HG02840 (cell line): ENCODE results near the gene SCG5.

Experiments
- ATAC-seq: cut with Tn5 transposase; IDR thresholded peaks from one replicate; pipeline ENCODE4 v1.9.1; 2021; ENCODE audit warnings: mild to moderate bottlenecking, moderate library complexity, moderate number of reproducible peaks; ENCODE audit not compliant: unreplicated experiment, low FRiP score

The SCG5 gene

GRCh38 chr15:32718821-32719716, 77.6 kb downstream of the SCG5 start:
- no peak for ATAC-seq

DNA sequence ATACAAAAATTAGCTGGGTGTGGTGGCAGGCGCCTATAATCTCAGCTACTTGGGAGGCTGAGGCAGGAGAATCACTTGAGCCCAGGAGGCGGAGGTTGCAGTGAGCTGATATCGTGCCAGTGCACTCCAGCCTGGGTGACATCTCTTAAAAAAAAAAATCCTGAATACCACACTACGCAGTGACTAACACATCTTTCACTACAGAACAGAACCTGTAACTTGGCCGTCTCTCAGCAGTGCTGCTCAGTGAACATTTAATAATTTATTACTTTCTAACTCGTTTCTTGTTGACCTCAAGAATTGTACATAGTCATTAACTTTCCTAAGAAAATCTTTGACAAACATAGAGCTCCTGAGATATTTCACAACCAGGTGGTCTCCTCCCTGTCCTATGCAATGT, 80.1 kb downstream of the SCG5 start:
- no peak for ATAC-seq

DNA sequence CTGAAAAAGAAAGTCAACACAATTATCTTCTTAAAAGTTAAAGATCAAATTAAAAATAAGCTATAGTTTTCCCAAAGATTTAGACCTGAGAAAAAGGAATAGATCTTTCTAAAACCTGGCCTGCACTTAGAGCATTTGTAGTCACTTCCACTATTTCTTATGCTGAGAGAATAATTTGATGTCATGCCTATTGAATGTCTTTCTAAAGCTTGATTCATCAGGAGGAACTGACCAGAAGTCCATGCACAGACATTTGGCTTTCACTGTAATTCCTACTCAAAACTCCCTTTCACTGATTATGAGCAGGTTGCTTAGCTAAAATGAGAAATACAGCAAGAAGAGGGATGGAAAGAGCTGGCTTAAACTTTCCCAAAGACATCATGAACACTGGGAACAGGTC, 80.6 kb downstream of the SCG5 start:
- ATAC-seq, result no peak

- peak; percentile 88 for ATAC-seq
Measured at GRCh38 chr15:32723171-32723948, 81.8 kb downstream of the SCG5 start.

DNA sequence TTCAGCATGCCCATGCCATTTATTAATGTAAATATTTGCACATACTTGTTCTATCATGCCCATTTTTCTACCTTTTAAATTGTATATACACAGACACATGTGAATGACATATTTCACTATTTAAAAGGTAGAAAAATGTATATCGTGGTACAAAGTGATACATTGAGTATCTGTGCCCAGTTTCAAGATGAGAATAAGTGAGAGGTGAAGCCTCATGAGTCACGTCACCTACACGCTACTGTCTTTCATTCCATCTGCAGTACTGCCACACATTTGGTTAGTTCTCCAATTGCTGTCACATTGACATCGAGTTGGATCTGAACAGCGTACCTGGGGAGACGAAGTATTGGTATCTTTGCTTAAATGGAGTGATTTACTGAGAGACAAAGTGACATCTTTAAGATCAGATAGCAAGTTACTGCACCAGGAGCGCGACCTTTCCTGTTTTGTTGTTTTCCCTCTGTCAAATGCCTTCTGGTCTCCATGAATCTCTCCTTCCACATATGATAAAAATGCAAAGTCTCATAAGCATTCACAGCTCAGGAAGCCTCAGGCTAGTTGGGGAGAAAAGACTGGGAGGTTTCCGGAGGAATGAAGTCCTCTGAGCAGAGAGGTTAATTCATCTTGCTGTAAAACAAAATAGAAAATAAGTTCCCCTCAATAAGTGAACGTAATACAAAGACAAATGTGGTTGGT, 88.3 kb downstream of the SCG5 start:
- ATAC-seq, result no peak

DNA sequence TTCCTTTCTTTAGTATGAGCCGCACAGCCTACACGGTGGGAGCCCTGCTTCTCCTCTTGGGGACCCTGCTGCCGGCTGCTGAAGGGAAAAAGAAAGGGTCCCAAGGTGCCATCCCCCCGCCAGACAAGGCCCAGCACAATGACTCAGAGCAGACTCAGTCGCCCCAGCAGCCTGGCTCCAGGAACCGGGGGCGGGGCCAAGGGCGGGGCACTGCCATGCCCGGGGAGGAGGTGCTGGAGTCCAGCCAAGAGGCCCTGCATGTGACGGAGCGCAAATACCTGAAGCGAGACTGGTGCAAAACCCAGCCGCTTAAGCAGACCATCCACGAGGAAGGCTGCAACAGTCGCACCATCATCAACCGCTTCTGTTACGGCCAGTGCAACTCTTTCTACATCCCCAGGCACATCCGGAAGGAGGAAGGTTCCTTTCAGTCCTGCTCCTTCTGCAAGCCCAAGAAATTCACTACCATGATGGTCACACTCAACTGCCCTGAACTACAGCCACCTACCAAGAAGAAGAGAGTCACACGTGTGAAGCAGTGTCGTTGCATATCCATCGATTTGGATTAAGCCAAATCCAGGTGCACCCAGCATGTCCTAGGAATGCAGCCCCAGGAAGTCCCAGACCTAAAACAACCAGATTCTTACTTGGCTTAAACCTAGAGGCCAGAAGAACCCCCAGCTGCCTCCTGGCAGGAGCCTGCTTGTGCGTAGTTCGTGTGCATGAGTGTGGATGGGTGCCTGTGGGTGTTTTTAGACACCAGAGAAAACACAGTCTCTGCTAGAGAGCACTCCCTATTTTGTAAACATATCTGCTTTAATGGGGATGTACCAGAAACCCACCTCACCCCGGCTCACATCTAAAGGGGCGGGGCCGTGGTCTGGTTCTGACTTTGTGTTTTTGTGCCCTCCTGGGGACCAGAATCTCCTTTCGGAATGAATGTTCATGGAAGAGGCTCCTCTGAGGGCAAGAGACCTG, 89.5 kb downstream of the SCG5 start:
- no peak for ATAC-seq

- no peak for ATAC-seq
Measured at GRCh38 chr15:32732574-32733157, 91.2 kb downstream of the SCG5 start.

DNA sequence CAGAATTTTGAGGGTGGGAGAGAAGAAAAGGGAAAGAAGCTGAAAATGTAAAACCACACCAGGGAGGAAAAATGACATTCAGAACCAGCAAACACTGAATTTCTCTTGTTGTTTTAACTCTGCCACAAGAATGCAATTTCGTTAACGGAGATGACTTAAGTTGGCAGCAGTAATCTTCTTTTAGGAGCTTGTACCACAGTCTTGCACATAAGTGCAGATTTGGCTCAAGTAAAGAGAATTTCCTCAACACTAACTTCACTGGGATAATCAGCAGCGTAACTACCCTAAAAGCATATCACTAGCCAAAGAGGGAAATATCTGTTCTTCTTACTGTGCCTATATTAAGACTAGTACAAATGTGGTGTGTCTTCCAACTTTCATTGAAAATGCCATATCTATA, 91.8 kb downstream of the SCG5 start:
- no peak for ATAC-seq

- ATAC-seq, result no peak
Measured at GRCh38 chr15:32735989-32736700, 94.6 kb downstream of the SCG5 start.

DNA sequence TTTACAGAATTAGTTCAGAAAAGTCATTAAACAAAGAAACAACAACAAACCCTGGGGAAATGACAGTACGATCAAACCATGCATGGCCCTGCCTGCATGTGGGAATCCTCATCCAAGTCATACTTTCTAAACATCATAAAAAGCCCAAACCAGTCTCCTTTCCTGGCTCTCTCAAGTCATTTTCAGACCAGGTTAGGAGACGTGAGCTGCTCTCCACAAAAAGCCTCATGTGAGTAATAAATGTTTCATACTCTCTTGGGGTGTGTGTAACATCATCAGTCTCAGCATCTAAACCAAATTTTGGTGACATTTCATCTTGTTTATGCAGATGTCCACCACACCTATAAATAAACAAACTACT, 95.2 kb downstream of the SCG5 start:
- ATAC-seq, result no peak

- no peak for ATAC-seq
Measured at GRCh38 chr15:32737304-32737703, 95.8 kb downstream of the SCG5 start.

DNA sequence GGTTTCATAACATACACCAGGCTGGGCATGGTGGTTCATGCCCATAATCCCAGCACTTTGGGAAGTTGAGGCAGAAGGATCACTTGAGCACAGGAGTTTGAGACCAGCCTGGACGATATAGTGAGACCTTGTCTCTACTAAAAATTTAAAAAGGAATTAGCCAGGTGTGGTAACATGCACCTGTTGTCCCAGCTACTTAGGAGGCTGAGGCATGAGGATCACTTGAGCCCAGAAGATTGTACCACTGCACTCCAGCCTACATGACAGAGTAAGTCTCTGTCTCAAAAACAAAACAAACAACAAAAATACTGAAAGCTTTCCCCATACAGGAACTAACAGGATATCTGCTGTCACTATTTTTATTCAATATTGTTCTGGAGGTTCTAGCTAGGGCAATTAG, 97.2 kb downstream of the SCG5 start:
- no peak for ATAC-seq

DNA sequence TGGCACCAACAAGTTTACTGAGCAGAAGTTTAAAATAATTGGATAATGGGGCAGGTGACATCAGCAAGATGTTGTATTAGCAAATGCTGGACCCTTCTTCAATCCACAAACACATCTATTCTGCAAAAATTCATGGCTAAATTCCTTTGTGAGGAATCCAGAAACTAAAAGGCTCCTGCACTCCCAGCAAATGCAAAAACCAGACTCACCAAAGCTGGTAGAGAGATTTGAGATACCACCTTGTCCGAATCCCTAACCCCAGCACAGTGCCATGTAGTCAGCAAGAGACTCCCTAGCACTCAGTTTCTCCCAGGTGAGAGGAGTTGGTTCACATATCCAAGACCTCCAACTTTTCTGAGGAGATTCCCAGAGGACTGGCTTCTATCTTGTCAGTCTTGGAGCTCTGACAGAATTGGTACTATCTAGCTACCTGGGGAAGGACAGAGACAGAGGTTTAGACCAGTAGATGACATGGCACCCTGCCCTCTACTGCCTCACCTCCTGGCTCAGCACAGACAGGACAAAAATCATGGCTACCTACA, 98.1 kb downstream of the SCG5 start:
- ATAC-seq, result no peak

DNA sequence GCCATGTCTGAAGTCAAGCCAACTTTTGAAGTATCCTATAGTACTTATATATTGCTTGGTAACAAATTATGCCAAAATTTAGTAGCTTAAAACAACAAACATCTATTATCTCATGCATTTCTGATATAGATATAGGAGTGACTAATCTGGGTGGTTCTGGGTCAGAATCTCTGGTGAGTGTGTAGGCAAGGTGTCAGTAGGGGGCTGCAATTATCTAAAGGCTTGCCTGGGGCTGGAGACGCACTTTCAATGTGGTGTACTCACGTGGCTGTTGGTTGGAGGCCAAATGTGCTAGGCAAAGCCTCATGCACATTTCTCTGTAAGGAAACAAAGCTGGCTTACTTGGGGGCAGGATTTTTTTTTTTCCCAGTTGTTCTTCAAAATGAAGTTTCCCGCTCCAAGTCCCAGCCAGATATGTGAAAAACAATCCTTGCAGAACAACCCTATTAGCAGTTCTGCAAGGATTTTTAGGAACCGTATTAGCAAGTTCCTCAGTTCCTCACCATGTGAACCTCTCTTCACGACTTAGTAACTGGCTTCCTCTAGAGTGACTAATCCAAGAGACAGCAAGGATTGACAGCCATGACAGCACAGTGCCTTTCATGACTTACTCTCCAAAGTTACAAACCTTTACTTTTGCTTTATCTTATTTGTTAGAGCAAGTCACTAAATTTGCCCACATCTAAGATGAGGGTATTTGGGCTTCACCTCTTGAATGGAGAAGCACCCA, 102.1 kb downstream of the SCG5 start:
- no peak for ATAC-seq

DNA sequence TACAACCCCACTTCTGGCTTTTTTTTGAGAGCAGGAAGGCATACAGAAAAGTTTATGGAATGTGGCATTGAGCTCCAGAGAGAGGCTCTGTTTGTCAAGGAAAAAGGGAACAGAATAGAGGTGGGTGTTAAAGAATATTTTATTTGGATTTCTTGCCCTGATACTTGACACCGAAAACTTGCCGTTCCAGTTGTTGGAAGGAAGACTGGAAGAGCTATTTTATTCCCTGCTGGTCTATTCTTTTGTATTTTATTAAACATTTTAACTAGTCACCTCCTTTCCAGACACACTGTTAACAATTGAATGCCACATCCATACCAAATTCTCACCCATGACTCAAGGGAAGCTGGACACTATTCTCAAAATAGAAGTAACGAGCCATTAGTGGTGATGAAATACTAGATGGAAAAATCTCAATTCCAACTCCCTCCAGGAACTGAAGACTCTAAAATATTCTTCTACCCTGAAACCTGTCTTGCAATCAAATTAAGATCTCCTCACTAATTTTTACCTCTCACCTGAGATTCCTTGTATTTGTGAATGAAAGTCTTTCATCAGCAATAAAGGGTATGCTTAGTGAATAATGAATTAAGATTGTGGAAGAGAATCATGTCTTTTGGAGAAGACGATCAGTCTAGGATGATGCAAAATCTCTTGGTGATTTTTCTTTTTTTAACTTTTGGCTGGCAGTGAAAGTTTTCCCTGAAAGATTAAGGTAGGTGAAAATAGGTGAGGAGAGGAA, 104.8 kb downstream of the SCG5 start:
- ATAC-seq, result no peak
